K562 (cell line): ENCODE results near the gene ATAD3B. TPM values are rescaled to one million over a fixed set of nuclear protein-coding genes. Genes with fewer than 3 reads are reported as not detected.

Source experiments
- ATF1 ChIP-seq, 2 experiments: fragments of 450-650 bp in 1 of 2; IDR thresholded peaks; 2 replicates each; pipeline ENCODE4 v1.6.1; 2016; ENCODE audit warnings: missing compliant biosample characterization in 1 of 2, missing genetic modification characterization in 1 of 2
- CREB3L1 ChIP-seq: fragments of 450-650 bp; IDR thresholded peaks from 2 replicates; pipeline ENCODE4 v1.6.1; 2014; ENCODE audit warnings: low read depth, mild to moderate bottlenecking, moderate library complexity, borderline replicate concordance
- DNMT1 ChIP-seq: fragments of 450-650 bp; IDR thresholded peaks from 2 replicates; pipeline ENCODE4 v1.6.1; 2016; ENCODE audit warnings: antibody characterized with exemption, mild to moderate bottlenecking
- EP400 ChIP-seq: fragments of 450-650 bp; IDR thresholded peaks from 2 replicates; pipeline ENCODE4 v1.6.1; 2017; ENCODE audit warnings: antibody characterized with exemption, mild to moderate bottlenecking, moderate library complexity
- ERF ChIP-seq: fragments of 450-650 bp; formaldehyde crosslinking; IDR thresholded peaks from 2 replicates; pipeline ENCODE4 v1.4.0; 2020; ENCODE audit warnings: mild to moderate bottlenecking, mixed read lengths
- FOXJ3 ChIP-seq: sonication (generic); formaldehyde crosslinking; IDR thresholded peaks from 2 replicates; pipeline ENCODE4 v1.4.0; 2020; ENCODE audit warnings: mild to moderate bottlenecking, missing genetic modification reagents
- FOXP4 ChIP-seq: sonication (generic); formaldehyde crosslinking; IDR thresholded peaks from 2 replicates; pipeline ENCODE4 v1.8.0; 2022; ENCODE audit warnings: mild to moderate bottlenecking, missing genetic modification reagents, borderline replicate concordance
- GABPA ChIP-seq: fragments of 200-800 bp; sonication (Bioruptor generic); conservative IDR thresholded peaks from 2 replicates; pipeline ENCODE4 v1.6.1; 2016; ENCODE audit warnings: low read depth, missing genetic modification characterization, missing compliant biosample characterization
- HDAC2 ChIP-seq: fragments of 450-650 bp; IDR thresholded peaks from 2 replicates; pipeline ENCODE4 v1.6.1; 2016; ENCODE audit warnings: mild to moderate bottlenecking
- HLTF ChIP-seq: fragments of 450-650 bp; IDR thresholded peaks from 2 replicates; pipeline ENCODE4 v1.6.1; 2016
- KAT2B ChIP-seq: IDR thresholded peaks from one replicate; pipeline ENCODE4 v1.6.1; 2012; ENCODE audit warnings: low read depth, mild to moderate bottlenecking, control low read depth, inconsistent platforms, low read length, moderate library complexity
- MYBL2 ChIP-seq, 2 experiments: fragments of 450-650 bp in 1 of 2; sonication (generic) in 1 of 2; formaldehyde crosslinking in 1 of 2; IDR thresholded peaks; 2 replicates each; pipeline versions ENCODE4 v1.6.1 to v1.8.1; 2017 to 2022; ENCODE audit warnings: borderline replicate concordance in 1 of 2, inconsistent platforms in 1 of 2, low read depth in 1 of 2, mild to moderate bottlenecking in 1 of 2, missing genetic modification reagents in 1 of 2, moderate library complexity in 1 of 2
- NFE2 ChIP-seq: IDR thresholded peaks from 2 replicates; pipeline ENCODE4 v1.6.1; 2014; ENCODE audit warnings: antibody characterized with exemption, low read depth
- PHF8 ChIP-seq: fragments of 200-600 bp; sonication (generic); IDR thresholded peaks from 2 replicates; pipeline ENCODE4 v1.6.1; 2012; ENCODE audit warnings: mixed run types, mild to moderate bottlenecking, inconsistent platforms, low read length, moderate library complexity, borderline replicate concordance
- RBBP5 ChIP-seq: fragments of 200-600 bp; sonication (generic); IDR thresholded peaks from 2 replicates; pipeline ENCODE4 v1.6.1; 2012; ENCODE audit warnings: borderline replicate concordance, mild to moderate bottlenecking, low read length, control low read depth, inconsistent platforms; ENCODE audit not compliant: insufficient read depth, poor library complexity, severe bottlenecking
- SMARCA5 ChIP-seq: fragments of 450-650 bp; IDR thresholded peaks from 2 replicates; pipeline ENCODE4 v1.6.1; 2016
- SOX6 ChIP-seq: fragments of 450-650 bp; IDR thresholded peaks from 2 replicates; pipeline ENCODE4 v1.6.1; 2014; ENCODE audit warnings: mild to moderate bottlenecking
- SP1 ChIP-seq: sonication (generic); formaldehyde crosslinking; IDR thresholded peaks from 2 replicates; pipeline ENCODE4 v1.8.1; 2022; ENCODE audit warnings: mild to moderate bottlenecking, missing genetic modification reagents
- SREBF2 ChIP-seq: sonication (generic); formaldehyde crosslinking; IDR thresholded peaks from 2 replicates; pipeline ENCODE4 v1.4.0; 2020; ENCODE audit warnings: mild to moderate bottlenecking, missing genetic modification reagents
- SRSF1 ChIP-seq: fragments of 200-400 bp; formaldehyde crosslinking; IDR thresholded peaks from 2 replicates; pipeline ENCODE4 v1.6.1; 2017; ENCODE audit warnings: mild to moderate bottlenecking, low read depth, low read length, moderate library complexity
- ZBTB1 ChIP-seq: sonication (generic); formaldehyde crosslinking; IDR thresholded peaks from 2 replicates; pipeline ENCODE4 v1.8.1; 2023; ENCODE audit warnings: missing genetic modification reagents, low read depth, mild to moderate bottlenecking, borderline replicate concordance
- ZBTB9 ChIP-seq: fragments of 450-650 bp; formaldehyde crosslinking; IDR thresholded peaks from 2 replicates; pipeline ENCODE4 v1.4.0; 2020; ENCODE audit warnings: mild to moderate bottlenecking, moderate library complexity
- ZNF282 ChIP-seq: sonication (generic); formaldehyde crosslinking; IDR thresholded peaks from 2 replicates; pipeline ENCODE4 v1.8.1; 2023; ENCODE audit warnings: missing genetic modification reagents
- ZNF384 ChIP-seq: IDR thresholded peaks from 2 replicates; pipeline ENCODE4 v1.6.1; 2012; ENCODE audit warnings: low read depth, low read length, improper control_type of control experiment
- ZNF444 ChIP-seq: fragments of 250-450 bp; sonication (Bioruptor Pico); IDR thresholded peaks from 2 replicates; pipeline ENCODE4 v1.4.0; 2020; ENCODE audit warnings: mild to moderate bottlenecking, moderate library complexity
- polyA plus RNA-seq, 8 experiments: library from polyadenylated mRNA; depleted of rRNA in 4 of 8; stranded (reverse) in 5 of 8; unstranded in 3 of 8; fragments of >200 nt; fragmentation: Nextera tagmentation in 2 of 8; fragmentation: Illumina TruSeq in 1 of 8; extraction: Ambion mirVana in 2 of 8; extraction: Trizol in 1 of 8; gene quantifications; 2 replicates each; pipeline versions ENCODE4 v1.2.1 to v1.2.3, GENCODE V29; 2011 to 2014; ENCODE audit warnings: inconsistent platforms in 1 of 8, missing spikeins in 1 of 8
- total RNA-seq, 7 experiments: library from RNA; depleted of rRNA in 6 of 7; stranded (reverse); fragments of >200 nt in 6 of 7; fragmentation: Illumina TruSeq in 2 of 7; extraction: Trizol in 2 of 7; gene quantifications; 2 replicates each; pipeline versions ENCODE4 v1.2.1 to v1.2.3, GENCODE V29; 2011 to 2021; ENCODE audit warnings: low replicate concordance in 1 of 7

The ATAD3B gene
- total and polyA plus RNA-seq, 9 of the 15 experiments (the other 6 are each of a cell fraction or from before 2014, with no cell fraction given) = 0.07 to 113 (median 27.7) TPM

DNA sequence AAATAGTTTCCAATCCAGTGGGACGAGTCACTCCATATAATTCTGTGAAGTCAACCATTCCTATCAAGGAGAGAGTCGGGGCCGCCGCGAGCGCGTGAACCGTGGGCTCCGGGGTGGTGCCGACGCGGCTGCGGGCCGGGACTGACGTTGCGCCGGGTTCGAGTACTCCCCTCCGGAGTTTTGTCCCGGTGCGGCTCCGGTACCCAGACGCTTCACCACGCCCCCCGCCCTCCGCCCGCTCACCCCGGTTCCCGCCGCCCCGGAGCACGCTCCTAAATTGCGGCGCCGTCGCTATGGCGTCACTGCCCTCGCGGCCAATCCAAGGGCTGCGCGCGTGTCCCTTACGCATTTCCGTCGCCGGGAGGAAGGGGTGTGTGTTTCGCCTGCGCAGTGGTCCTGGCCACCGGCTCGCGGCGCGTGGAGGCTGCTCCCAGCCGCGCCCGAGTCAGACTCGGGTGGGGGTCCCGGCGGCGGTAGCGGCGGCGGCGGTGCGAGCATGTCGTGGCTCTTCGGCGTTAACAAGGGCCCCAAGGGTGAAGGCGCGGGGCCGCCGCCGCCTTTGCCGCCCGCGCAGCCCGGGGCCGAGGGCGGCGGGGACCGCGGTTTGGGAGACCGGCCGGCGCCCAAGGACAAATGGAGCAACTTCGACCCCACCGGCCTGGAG, at the start of gene ATAD3B (continued):
- no peak for TF ChIP-seq ZBTB9 (CRISPR knock-in tag)
- no peak for TF ChIP-seq FOXJ3
- TF ChIP-seq SRSF1 = no peak
- TF ChIP-seq ERF (CRISPR knock-in tag) = peak; percentile 66; the same call in 1 of the 2 replicates
- TF ChIP-seq SP1 (CRISPR knock-in tag) = peak; percentile 84
- TF ChIP-seq FOXP4 (CRISPR knock-in tag) = no peak
- peak; percentile 99 for TF ChIP-seq EP400
- TF ChIP-seq GABPA = peak; percentile 95
- peak; percentile 76; the same call in 1 of the 2 replicates for TF ChIP-seq PHF8
- TF ChIP-seq ZNF444 (CRISPR knock-in tag) = no peak
- TF ChIP-seq CREB3L1 = peak; percentile 59
- TF ChIP-seq NFE2 = peak; percentile 26; the same call in 1 of the 2 replicates
- no peak for TF ChIP-seq KAT2B
- TF ChIP-seq SOX6 = no peak
- TF ChIP-seq DNMT1 = no peak
- TF ChIP-seq HLTF = no peak
- TF ChIP-seq RBBP5 = peak; percentile 92
- peak; percentile 96 for TF ChIP-seq ATF1 (CRISPR knock-in tag; IDR thresholded peaks at IDR 0.05)
- peak; percentile 99 for TF ChIP-seq ATF1 (tag; IDR thresholded peaks at IDR 0.05)
- TF ChIP-seq ZNF282 (CRISPR knock-in tag) = no peak
- no peak for TF ChIP-seq MYBL2 (IDR thresholded peaks at IDR 0.05; ENCODE audit: low read depth)
- no peak for TF ChIP-seq MYBL2 (CRISPR knock-in tag; IDR thresholded peaks at IDR 0.05; ENCODE audit: borderline replicate concordance)
- peak; percentile 72; the same call in 1 of the 2 replicates for TF ChIP-seq ZBTB1
- no peak for TF ChIP-seq SREBF2 (CRISPR knock-in tag)
- TF ChIP-seq HDAC2 = peak; percentile 67
- no peak for TF ChIP-seq SMARCA5
- no peak for TF ChIP-seq ZNF384
